ENCODE data around the gene AGBL4. TPM values are rescaled to one million over a fixed set of nuclear protein-coding genes. Genes with fewer than 3 reads are reported as not detected.
A peak's percentile ranks its signal among the peaks of the same experiment; 100 is the strongest.

The AGBL4 gene
- total and polyA plus RNA-seq, 2 of the 4 experiments (the other 2 are of a cell fraction): not detected

DNA sequence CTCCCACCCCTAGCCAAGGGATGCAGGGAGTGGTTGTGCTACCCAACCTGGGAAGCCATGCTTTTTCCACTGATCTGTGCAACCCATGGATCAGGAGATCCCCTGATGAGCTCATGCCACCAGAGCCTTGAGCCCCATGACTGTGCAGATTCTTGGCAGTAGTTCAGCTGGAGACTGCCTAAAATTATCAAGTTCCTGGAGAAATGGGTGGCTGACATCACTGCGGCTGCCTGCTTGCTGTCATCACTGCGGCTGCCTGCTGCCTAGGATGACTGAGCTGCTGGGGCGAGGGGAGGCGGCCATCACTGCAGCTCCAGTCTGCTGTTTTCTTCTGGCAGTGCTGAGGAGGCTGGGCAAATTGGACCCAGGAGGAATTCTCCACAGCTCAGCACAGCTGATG is 159.2 kb downstream of the AGBL4 start:
- Histone ChIP-seq H2BK15ac (ENCODE audit: low read depth, low read length) (no peak overlapping the region), H3K9me3 (ENCODE audit: control insufficient read depth, insufficient read depth, low read length) (peaks cover 15% of the 10 kb centered on the region), H3K9me1 (ENCODE audit: insufficient read depth, low read length) (no peaks in the 10 kb centered on the region), H3K27ac (ENCODE audit: insufficient read depth, low read length) (no peak overlapping the region), H4K91ac (ENCODE audit: insufficient read depth, low read depth, low read length) (no peak overlapping the region), H3K4me1 (ENCODE audit: control insufficient read depth, insufficient read depth, low read length) (no peaks in the 10 kb centered on the region), H2BK5ac (ENCODE audit: low read depth, low read length, poor library complexity, severe bottlenecking) (no peak overlapping the region), H4K8ac (ENCODE audit: low read depth in 2 of 2, low read length in 2 of 2) (no peak overlapping the region), H3K4me3 (ENCODE audit: insufficient read depth, low read depth, low read length) (no peak overlapping the region), H3K4ac (ENCODE audit: low read depth, low read length) (no peak overlapping the region), H3K27me3 (ENCODE audit: control insufficient read depth, insufficient read depth, low read length) (no peaks in the 10 kb centered on the region), H2AFZ (replicated peaks; ENCODE audit: low read length, poor library complexity) (peak overlapping the region; percentile 43), H2AK5ac (ENCODE audit: low read depth, low read length) (no peak overlapping the region), H3K14ac (replicated peaks; ENCODE audit: low read depth, low read length) (no peak overlapping the region), H4K5ac (ENCODE audit: low read depth, low read length) (no peak overlapping the region), H3K56ac (ENCODE audit: extremely low read depth, insufficient read depth, low read length) (no peak overlapping the region), H2AK9ac (replicated peaks; ENCODE audit: low read depth, low read length, poor library complexity) (no peak overlapping the region), H2BK120ac (ENCODE audit: low read depth, low read length) (no peak overlapping the region), H2BK20ac (ENCODE audit: low read depth, low read length) (no peak overlapping the region), H4K20me1 (ENCODE audit: insufficient read depth, low read length) (no peaks in the 10 kb centered on the region), H3K36me3 (ENCODE audit: control insufficient read depth, insufficient read depth, low read length) (no peaks in the 10 kb centered on the region), H3K23ac (ENCODE audit: low read depth, low read length) (no peak overlapping the region), H3K4me2 (ENCODE audit: low read depth, low read length) (no peak overlapping the region), H3K9ac (ENCODE audit: low read depth, low read length) (no peak overlapping the region), H3K79me1 (ENCODE audit: low read depth in 1 of 2, low read length in 2 of 2) (no peaks in the 10 kb centered on the region), H3K18ac (ENCODE audit: low read depth, low read length) (no peak overlapping the region)
- CTCF ChIA-PET: no interaction called here
- ATAC-seq (ENCODE audit: low read depth) (no peak), DNase-seq (no peak)
- in situ Hi-C loops (cut with MboI; ENCODE audit: low sequenced_read_pairs) (no loop called here), dilution Hi-C loops (cut with HindIII; ENCODE audit: low sequenced_read_pairs, unreplicated experiment) (no loop called here), intact Hi-C loops (cut with micrococcal nuclease) (no loop called here)
- BruUV-seq (replicated peaks): no TSS peak
- POLR2A ChIA-PET (ENCODE audit: unreplicated experiment): no interaction called here
- WGBS, 2 experiments (ENCODE audit: extremely low coverage in 2 of 2, insufficient read length in 1 of 2): 92% methylated on average over 2 of the region's 4 CpGs; no CpG with 5 or more reads in 1 of the 2 experiments
- no peak for TF ChIP-seq ELK1 (IDR thresholded peaks at IDR 0.05; ENCODE audit: borderline replicate concordance, low read depth, low read length)
- TF ChIP-seq CHD1 (IDR thresholded peaks at IDR 0.05; ENCODE audit: low read depth, low read length): no peak
- no peak for TF ChIP-seq MXI1 (IDR thresholded peaks at IDR 0.05; ENCODE audit: borderline replicate concordance, low read depth, low read length)
